Measurements from ENCODE around the gene STIP1.

STIP1 gene

GRCh38 chr11:64178203-64178602, 7.8 kb upstream of the STIP1 start:
- no peaks in the 10 kb centered on the region for H3K9me3 ChIP-seq (ENCODE audit: control insufficient read depth in 2 of 2, low read length in 2 of 2)
- H3K4me1 ChIP-seq (ENCODE audit: control insufficient read depth in 2 of 2, insufficient read depth in 2 of 2, low read length in 2 of 2) = peaks cover 13 to 15% of the 10 kb centered on the region in 2 donors
- no peaks in the 10 kb centered on the region for H3K36me3 ChIP-seq (ENCODE audit: control insufficient read depth in 2 of 2, insufficient read depth in 2 of 2, low read length in 2 of 2)
- H3K4me3 ChIP-seq (ENCODE audit: low read length in 2 of 2) = no peak overlapping the region
- H3K27me3 ChIP-seq (ENCODE audit: control insufficient read depth in 2 of 2, insufficient read depth in 2 of 2, low read length in 2 of 2) = no peaks in the 10 kb centered on the region
- no peak overlapping the region for H3K27ac ChIP-seq (ENCODE audit: low read depth in 2 of 2, low read length in 2 of 2)
- no peak overlapping the region for H3K9ac ChIP-seq (ENCODE audit: low read depth in 1 of 2, low read length in 2 of 2)

- Histone ChIP-seq H3K27ac (ENCODE audit: low read depth in 2 of 2, low read length in 2 of 2) (no peak overlapping the region), H3K27me3 (ENCODE audit: control insufficient read depth in 2 of 2, insufficient read depth in 2 of 2, low read length in 2 of 2) (no peaks in the 10 kb centered on the region), H3K4me3 (ENCODE audit: low read length in 2 of 2) (no peak overlapping the region), H3K9me3 (ENCODE audit: control insufficient read depth in 2 of 2, low read length in 2 of 2) (no peaks in the 10 kb centered on the region), H3K36me3 (ENCODE audit: control insufficient read depth in 2 of 2, insufficient read depth in 2 of 2, low read length in 2 of 2) (no peaks in the 10 kb centered on the region), H3K4me1 (ENCODE audit: control insufficient read depth in 2 of 2, insufficient read depth in 2 of 2, low read length in 2 of 2) (peaks cover 13 to 15% of the 10 kb centered on the region in 2 donors), H3K9ac (ENCODE audit: low read depth in 1 of 2, low read length in 2 of 2) (no peak overlapping the region)
These were observed 6.9 kb upstream of the STIP1 start for GRCh38 chr11:64178951-64179639.

- H3K9ac ChIP-seq (ENCODE audit: low read depth in 1 of 2, low read length in 2 of 2) = peak overlapping the region in 1 of 2 donors; percentile 70
- H3K27me3 ChIP-seq (ENCODE audit: control insufficient read depth in 2 of 2, insufficient read depth in 2 of 2, low read length in 2 of 2) = no peaks in the 10 kb centered on the region
- no peaks in the 10 kb centered on the region for H3K9me3 ChIP-seq (ENCODE audit: control insufficient read depth in 2 of 2, low read length in 2 of 2)
- no peaks in the 10 kb centered on the region for H3K36me3 ChIP-seq (ENCODE audit: control insufficient read depth in 2 of 2, insufficient read depth in 2 of 2, low read length in 2 of 2)
- no peak overlapping the region for H3K27ac ChIP-seq (ENCODE audit: low read depth in 2 of 2, low read length in 2 of 2)
- no peak overlapping the region for H3K4me3 ChIP-seq (ENCODE audit: low read length in 2 of 2)
- H3K4me1 ChIP-seq (ENCODE audit: control insufficient read depth in 2 of 2, insufficient read depth in 2 of 2, low read length in 2 of 2) = peaks cover 19 to 24% of the 10 kb centered on the region in 2 donors
These were observed 5.1 kb upstream of the STIP1 start for GRCh38 chr11:64180891-64181290.

GRCh38 chr11:64181506-64182411, 4.2 kb upstream of the STIP1 start:
- Histone ChIP-seq H3K27me3 (ENCODE audit: control insufficient read depth in 2 of 2, insufficient read depth in 2 of 2, low read length in 2 of 2) (no peaks in the 10 kb centered on the region), H3K4me1 (ENCODE audit: control insufficient read depth in 2 of 2, insufficient read depth in 2 of 2, low read length in 2 of 2) (peaks cover 19 to 24% of the 10 kb centered on the region in 2 donors), H3K27ac (ENCODE audit: low read depth in 2 of 2, low read length in 2 of 2) (peak overlapping the region; percentile 46 to 52), H3K4me3 (ENCODE audit: low read length in 2 of 2) (peak overlapping the region in 1 of 2 donors; percentile 53), H3K9ac (ENCODE audit: low read depth in 1 of 2, low read length in 2 of 2) (peak overlapping the region; percentile 49 to 70), H3K9me3 (ENCODE audit: control insufficient read depth in 2 of 2, low read length in 2 of 2) (no peaks in the 10 kb centered on the region), H3K36me3 (ENCODE audit: control insufficient read depth in 2 of 2, insufficient read depth in 2 of 2, low read length in 2 of 2) (no peaks in the 10 kb centered on the region)

GRCh38 chr11:64183890-64184289, 2.1 kb upstream of the STIP1 start:
- no peak overlapping the region for H3K27ac ChIP-seq (ENCODE audit: low read depth in 2 of 2, low read length in 2 of 2)
- H3K36me3 ChIP-seq (ENCODE audit: control insufficient read depth in 2 of 2, insufficient read depth in 2 of 2, low read length in 2 of 2) = no peaks in the 10 kb centered on the region
- no peak overlapping the region for H3K4me3 ChIP-seq (ENCODE audit: low read length in 2 of 2)
- H3K9ac ChIP-seq (ENCODE audit: low read depth in 1 of 2, low read length in 2 of 2) = no peak overlapping the region
- H3K4me1 ChIP-seq (ENCODE audit: control insufficient read depth in 2 of 2, insufficient read depth in 2 of 2, low read length in 2 of 2) = peaks cover 19 to 26% of the 10 kb centered on the region in 2 donors
- no peaks in the 10 kb centered on the region for H3K9me3 ChIP-seq (ENCODE audit: control insufficient read depth in 2 of 2, low read length in 2 of 2)
- H3K27me3 ChIP-seq (ENCODE audit: control insufficient read depth in 2 of 2, insufficient read depth in 2 of 2, low read length in 2 of 2) = no peaks in the 10 kb centered on the region

GRCh38 chr11:64185175-64185692, 737 bp upstream of the STIP1 start:
- H3K4me1 ChIP-seq (ENCODE audit: control insufficient read depth in 2 of 2, insufficient read depth in 2 of 2, low read length in 2 of 2) = peaks cover 19 to 26% of the 10 kb centered on the region in 2 donors
- peak overlapping the region; percentile 48 to 91 for H3K9ac ChIP-seq (ENCODE audit: low read depth in 1 of 2, low read length in 2 of 2)
- H3K4me3 ChIP-seq (ENCODE audit: low read length in 2 of 2) = peak overlapping the region; percentile 70 to 82
- H3K27ac ChIP-seq (ENCODE audit: low read depth in 2 of 2, low read length in 2 of 2) = peak overlapping the region; percentile 93 to 96
- H3K27me3 ChIP-seq (ENCODE audit: control insufficient read depth in 2 of 2, insufficient read depth in 2 of 2, low read length in 2 of 2) = no peaks in the 10 kb centered on the region
- H3K9me3 ChIP-seq (ENCODE audit: control insufficient read depth in 2 of 2, low read length in 2 of 2) = no peaks in the 10 kb centered on the region
- no peaks in the 10 kb centered on the region for H3K36me3 ChIP-seq (ENCODE audit: control insufficient read depth in 2 of 2, insufficient read depth in 2 of 2, low read length in 2 of 2)

GRCh38 chr11:64186492-64187165, 658 bp downstream of the STIP1 start:
- Histone ChIP-seq H3K27me3 (ENCODE audit: control insufficient read depth in 2 of 2, insufficient read depth in 2 of 2, low read length in 2 of 2) (no peaks in the 10 kb centered on the region), H3K9ac (ENCODE audit: low read depth in 1 of 2, low read length in 2 of 2) (no peak overlapping the region), H3K4me3 (ENCODE audit: low read length in 2 of 2) (peak overlapping the region in 1 of 2 donors; percentile 54), H3K36me3 (ENCODE audit: control insufficient read depth in 2 of 2, insufficient read depth in 2 of 2, low read length in 2 of 2) (no peaks in the 10 kb centered on the region), H3K9me3 (ENCODE audit: control insufficient read depth in 2 of 2, low read length in 2 of 2) (no peaks in the 10 kb centered on the region), H3K27ac (ENCODE audit: low read depth in 2 of 2, low read length in 2 of 2) (no peak overlapping the region), H3K4me1 (ENCODE audit: control insufficient read depth in 2 of 2, insufficient read depth in 2 of 2, low read length in 2 of 2) (peaks cover 9 to 16% of the 10 kb centered on the region in 2 donors)

GRCh38 chr11:64192434-64192833, 6.5 kb downstream of the STIP1 start:
- H3K27me3 ChIP-seq (ENCODE audit: control insufficient read depth in 2 of 2, insufficient read depth in 2 of 2, low read length in 2 of 2) = no peaks in the 10 kb centered on the region
- no peaks in the 10 kb centered on the region for H3K9me3 ChIP-seq (ENCODE audit: control insufficient read depth in 2 of 2, low read length in 2 of 2)
- H3K36me3 ChIP-seq (ENCODE audit: control insufficient read depth in 2 of 2, insufficient read depth in 2 of 2, low read length in 2 of 2) = peaks cover 48 to 49% of the 10 kb centered on the region in 2 donors
- H3K27ac ChIP-seq (ENCODE audit: low read depth in 2 of 2, low read length in 2 of 2) = no peak overlapping the region
- H3K4me1 ChIP-seq (ENCODE audit: control insufficient read depth in 2 of 2, insufficient read depth in 2 of 2, low read length in 2 of 2) = peaks cover 0 to 2% of the 10 kb centered on the region in 2 donors
- H3K4me3 ChIP-seq (ENCODE audit: low read length in 2 of 2) = no peak overlapping the region
- no peak overlapping the region for H3K9ac ChIP-seq (ENCODE audit: low read depth in 1 of 2, low read length in 2 of 2)

- no peak overlapping the region for H3K4me3 ChIP-seq (ENCODE audit: low read length in 2 of 2)
- peaks cover 72 to 73% of the 10 kb centered on the region in 2 donors for H3K36me3 ChIP-seq (ENCODE audit: control insufficient read depth in 2 of 2, insufficient read depth in 2 of 2, low read length in 2 of 2)
- H3K27ac ChIP-seq (ENCODE audit: low read depth in 2 of 2, low read length in 2 of 2) = no peak overlapping the region
- H3K4me1 ChIP-seq (ENCODE audit: control insufficient read depth in 2 of 2, insufficient read depth in 2 of 2, low read length in 2 of 2) = no peaks in the 10 kb centered on the region
- H3K27me3 ChIP-seq (ENCODE audit: control insufficient read depth in 2 of 2, insufficient read depth in 2 of 2, low read length in 2 of 2) = no peaks in the 10 kb centered on the region
- no peaks in the 10 kb centered on the region for H3K9me3 ChIP-seq (ENCODE audit: control insufficient read depth in 2 of 2, low read length in 2 of 2)
- no peak overlapping the region for H3K9ac ChIP-seq (ENCODE audit: low read depth in 1 of 2, low read length in 2 of 2)
These were observed 10.7 kb downstream of the STIP1 start for GRCh38 chr11:64196626-64197025.

Measured in mucosa of rectum (tissue), 2 donors.